ENCODE data around the gene ATP10D.
A peak's percentile ranks its signal among the peaks of the same experiment; 100 is the strongest.
"Not testable (repeated sequence)": the region's sequence is repeated elsewhere in the genome, so short reads cannot be mapped to it uniquely, and the experiment has no call there.

The ATP10D gene

GRCh38 chr4:47525154-47525819 lies 40.2 kb downstream of the ATP10D start:
- no peak for TF ChIP-seq CTCF (IDR thresholded peaks at IDR 0.05; ENCODE audit: poor library complexity, severe bottlenecking)
- H3K9me3 ChIP-seq (ENCODE audit: severe bottlenecking): no peaks in the 10 kb centered on the region
- no peak overlapping the region for H3K4me3 ChIP-seq (ENCODE audit: severe bottlenecking)
- ATAC-seq (ENCODE audit: low read depth) (peak; percentile 95), DNase-seq (ENCODE audit: low spot score) (no peak)
- H3K4me1 ChIP-seq (ENCODE audit: insufficient read depth, poor library complexity, severe bottlenecking): peaks cover 26% of the 10 kb centered on the region
- H3K36me3 ChIP-seq (ENCODE audit: low read depth): peaks cover 34% of the 10 kb centered on the region
- H3K27ac ChIP-seq (ENCODE audit: poor library complexity, severe bottlenecking): peak overlapping the region; percentile 92
- H3K27me3 ChIP-seq (ENCODE audit: insufficient read depth, poor library complexity, severe bottlenecking): no peaks in the 10 kb centered on the region

GRCh38 chr4:47526281-47526680 lies 41.2 kb downstream of the ATP10D start:
- no peak for DNase-seq (ENCODE audit: low spot score)
- H3K4me1 ChIP-seq (ENCODE audit: insufficient read depth, poor library complexity, severe bottlenecking): peaks cover 36% of the 10 kb centered on the region
- TF ChIP-seq CTCF (IDR thresholded peaks at IDR 0.05; ENCODE audit: poor library complexity, severe bottlenecking): no peak
- H3K9me3 ChIP-seq (ENCODE audit: severe bottlenecking): no peaks in the 10 kb centered on the region
- H3K27me3 ChIP-seq (ENCODE audit: insufficient read depth, poor library complexity, severe bottlenecking): no peaks in the 10 kb centered on the region
- no peak for ATAC-seq (ENCODE audit: low read depth)
- no peak overlapping the region for H3K4me3 ChIP-seq (ENCODE audit: severe bottlenecking)
- H3K27ac ChIP-seq (ENCODE audit: poor library complexity, severe bottlenecking): peak overlapping the region; percentile 92
- peaks cover 37% of the 10 kb centered on the region for H3K36me3 ChIP-seq (ENCODE audit: low read depth)

- not testable (repeated sequence) for H3K27me3 ChIP-seq (ENCODE audit: insufficient read depth, poor library complexity, severe bottlenecking); H3K4me3 ChIP-seq (ENCODE audit: severe bottlenecking); ATAC-seq (ENCODE audit: low read depth); DNase-seq (ENCODE audit: low spot score); H3K9me3 ChIP-seq (ENCODE audit: severe bottlenecking)
- peaks cover 60% of the 10 kb centered on the region for H3K4me1 ChIP-seq (ENCODE audit: insufficient read depth, poor library complexity, severe bottlenecking)
- peaks cover 37% of the 10 kb centered on the region for H3K36me3 ChIP-seq (ENCODE audit: low read depth)
- peak overlapping the region; percentile 97 for H3K27ac ChIP-seq (ENCODE audit: poor library complexity, severe bottlenecking)
Measured at GRCh38 chr4:47528646-47529045, 43.6 kb downstream of the ATP10D start.

GRCh38 chr4:47530801-47531200 lies 45.7 kb downstream of the ATP10D start:
- no peak for DNase-seq (ENCODE audit: low spot score)
- Histone ChIP-seq H3K36me3 (ENCODE audit: low read depth) (peaks cover 32% of the 10 kb centered on the region), H3K4me1 (ENCODE audit: insufficient read depth, poor library complexity, severe bottlenecking) (peaks cover 47% of the 10 kb centered on the region), H3K27me3 (ENCODE audit: insufficient read depth, poor library complexity, severe bottlenecking) (no peaks in the 10 kb centered on the region), H3K9me3 (ENCODE audit: severe bottlenecking) (no peaks in the 10 kb centered on the region), H3K4me3 (ENCODE audit: severe bottlenecking) (no peak overlapping the region), H3K27ac (ENCODE audit: poor library complexity, severe bottlenecking) (peak overlapping the region; percentile 97)
- ATAC-seq (ENCODE audit: low read depth): no peak
- no peak for TF ChIP-seq CTCF (IDR thresholded peaks at IDR 0.05; ENCODE audit: poor library complexity, severe bottlenecking)

GRCh38 chr4:47531241-47531953 lies 46.3 kb downstream of the ATP10D start:
- ATAC-seq (ENCODE audit: low read depth) (peak; percentile 99), DNase-seq (ENCODE audit: low spot score) (peak; percentile 74)
- no peak for TF ChIP-seq CTCF (IDR thresholded peaks at IDR 0.05; ENCODE audit: poor library complexity, severe bottlenecking)
- Histone ChIP-seq H3K4me3 (ENCODE audit: severe bottlenecking) (no peak overlapping the region), H3K27me3 (ENCODE audit: insufficient read depth, poor library complexity, severe bottlenecking) (no peaks in the 10 kb centered on the region), H3K9me3 (ENCODE audit: severe bottlenecking) (no peaks in the 10 kb centered on the region), H3K36me3 (ENCODE audit: low read depth) (peaks cover 32% of the 10 kb centered on the region), H3K27ac (ENCODE audit: poor library complexity, severe bottlenecking) (peak overlapping the region; percentile 97), H3K4me1 (ENCODE audit: insufficient read depth, poor library complexity, severe bottlenecking) (peaks cover 41% of the 10 kb centered on the region)

Measured in RWPE2 (cell line).